Mesenchymal stem cell (in vitro differentiated cells and primary cell): ENCODE results near the gene DICER1.
A peak's percentile ranks its signal among the peaks of the same experiment; 100 is the strongest.

ENCODE experiments used
- DNase-seq: peaks from one replicate; pipeline ENCODE4 v3.0.0-alpha.2; 2013
- H2AFZ ChIP-seq: one replicate; pipeline ENCODE4 v1.6.1; 2013; ENCODE audit warnings: low read depth, mild to moderate bottlenecking, control low read depth, inconsistent platforms, low read length, moderate library complexity
- H2AK5ac ChIP-seq: 2 replicates; pipeline ENCODE4 v1.6.1; 2013; ENCODE audit warnings: low read length, moderate library complexity, mild to moderate bottlenecking, inconsistent platforms; ENCODE audit not compliant: severe bottlenecking
- H2BK120ac ChIP-seq: one replicate; pipeline ENCODE4 v1.6.1; 2013; ENCODE audit warnings: low read depth, mild to moderate bottlenecking, inconsistent platforms, low read length, moderate library complexity
- H2BK12ac ChIP-seq, 2 experiments: one replicate each; pipeline ENCODE4 v1.6.1; 2013; ENCODE audit warnings: inconsistent platforms in 2 of 2, low read length in 2 of 2, mild to moderate bottlenecking in 2 of 2, moderate library complexity in 2 of 2, control low read depth in 1 of 2
- H2BK15ac ChIP-seq: one replicate; pipeline ENCODE4 v1.6.1; 2013; ENCODE audit warnings: mild to moderate bottlenecking, low read depth, inconsistent platforms; ENCODE audit not compliant: poor library complexity, severe bottlenecking
- H2BK5ac ChIP-seq: 2 replicates; pipeline ENCODE4 v1.6.1; 2013; ENCODE audit warnings: low read depth, mild to moderate bottlenecking, low read length, control low read depth, inconsistent platforms; ENCODE audit not compliant: poor library complexity, severe bottlenecking
- H3K14ac ChIP-seq, 2 experiments: one replicate each; pipeline ENCODE4 v1.6.1; 2013; ENCODE audit warnings: inconsistent platforms in 2 of 2, low read length in 2 of 2, control low read depth in 1 of 2, mild to moderate bottlenecking in 1 of 2, moderate library complexity in 1 of 2
- H3K18ac ChIP-seq, 2 experiments: one replicate each; pipeline ENCODE4 v1.6.1; 2013; ENCODE audit warnings: inconsistent platforms in 2 of 2, low read length in 2 of 2, control low read depth in 1 of 2, low read depth in 1 of 2, mild to moderate bottlenecking in 1 of 2
- H3K23ac ChIP-seq, 2 experiments: one replicate each; pipeline ENCODE4 v1.6.1; 2013; ENCODE audit warnings: inconsistent platforms in 2 of 2, low read length in 2 of 2, mild to moderate bottlenecking in 2 of 2, moderate library complexity in 2 of 2, control low read depth in 1 of 2
- H3K27ac ChIP-seq: 2 replicates; pipeline ENCODE4 v1.5.1; 2013; ENCODE audit warnings: mild to moderate bottlenecking, moderate library complexity, low read length, control low read depth, inconsistent platforms; ENCODE audit not compliant: poor library complexity, severe bottlenecking
- H3K27me3 ChIP-seq, 2 experiments: 2 replicates each; pipeline versions ENCODE4 v1.6.1 to v1.7.0; 2013; ENCODE audit warnings: low read length in 2 of 2, mild to moderate bottlenecking in 2 of 2, moderate library complexity in 2 of 2, control low read depth in 1 of 2, inconsistent platforms in 1 of 2; ENCODE audit not compliant: control insufficient read depth in 1 of 2, insufficient read depth in 1 of 2
- H3K36me3 ChIP-seq, 2 experiments: 2 replicates each; pipeline versions ENCODE4 v1.6.1 to v1.7.0; 2013; ENCODE audit warnings: low read length in 2 of 2, control low read depth in 1 of 2, inconsistent platforms in 1 of 2, low read depth in 1 of 2, mild to moderate bottlenecking in 1 of 2; ENCODE audit not compliant: insufficient read depth in 2 of 2, control insufficient read depth in 1 of 2
- H3K4ac ChIP-seq, 2 experiments: one replicate each; pipeline ENCODE4 v1.6.1; 2013; ENCODE audit warnings: inconsistent platforms in 2 of 2, low read length in 2 of 2, mild to moderate bottlenecking in 2 of 2, moderate library complexity in 2 of 2, control low read depth in 1 of 2, low read depth in 1 of 2
- H3K4me1 ChIP-seq: 2 replicates; pipeline ENCODE4 v1.6.1; 2013; ENCODE audit warnings: low read depth, low read length, control low read depth; ENCODE audit not compliant: control insufficient read depth, insufficient read depth
- H3K4me2 ChIP-seq: 2 replicates; pipeline ENCODE4 v1.6.1; 2013; ENCODE audit warnings: low read length, mild to moderate bottlenecking, inconsistent platforms; ENCODE audit not compliant: poor library complexity, severe bottlenecking
- H3K4me3 ChIP-seq, 2 experiments: 2 replicates each; pipeline versions ENCODE4 v1.5.1 to v1.7.0; 2013; ENCODE audit warnings: low read length in 2 of 2, mild to moderate bottlenecking in 2 of 2, control low read depth in 1 of 2, low read depth in 1 of 2; ENCODE audit not compliant: insufficient read depth in 1 of 2
- H3K79me1 ChIP-seq: replicated peaks from 2 replicates; pipeline ENCODE4 v1.6.1; 2013; ENCODE audit warnings: mild to moderate bottlenecking, control low read depth, low read length, inconsistent platforms; ENCODE audit not compliant: poor library complexity, severe bottlenecking
- H3K9ac ChIP-seq: 2 replicates; pipeline ENCODE4 v1.7.0; 2013; ENCODE audit warnings: mild to moderate bottlenecking, low read length, moderate library complexity
- H3K9me3 ChIP-seq: 2 replicates; pipeline ENCODE4 v1.7.0; 2013; ENCODE audit warnings: mild to moderate bottlenecking, low read length; ENCODE audit not compliant: control insufficient read depth
- H4K8ac ChIP-seq: one replicate; pipeline ENCODE4 v1.6.1; 2013; ENCODE audit warnings: inconsistent platforms, mild to moderate bottlenecking, low read length, moderate library complexity
- H4K91ac ChIP-seq: one replicate; pipeline ENCODE4 v1.6.1; 2013; ENCODE audit warnings: mild to moderate bottlenecking, low read length, inconsistent platforms
- WGBS: methylation state at CpG from one replicate; pipeline ENCODE4 v1.1.7; 2013; ENCODE audit warnings: mixed read lengths; 5-methylcytosine and 5-hydroxymethylcytosine counted together

DICER1 gene

GRCh38 chr14:95046711-95047681 is 110.3 kb downstream of the DICER1 start:
- Histone ChIP-seq H3K14ac (no peak overlapping the region), H3K4me2 (no peak overlapping the region), H3K27me3 (peaks cover 32 to 67% of the 10 kb centered on the region in 2 experiments), H2AK5ac (no peak overlapping the region), H2AFZ (no peak overlapping the region), H3K36me3 (no peaks in the 10 kb centered on the region), H3K79me1 (no peaks in the 10 kb centered on the region), H2BK12ac (no peak overlapping the region), H3K27ac (no peak overlapping the region), H2BK15ac (no peak overlapping the region), H3K4ac (no peak overlapping the region), H3K9ac (no peak overlapping the region), H4K91ac (no peak overlapping the region), H2BK5ac (no peak overlapping the region), H3K4me1 (peaks cover 1% of the 10 kb centered on the region), H4K8ac (no peak overlapping the region), H3K23ac (no peak overlapping the region), H3K9me3 (no peaks in the 10 kb centered on the region), H3K4me3 (no peak overlapping the region), H3K18ac (no peak overlapping the region), H2BK120ac (no peak overlapping the region)
- 71% methylated on average over 25 of the region's 28 CpGs for WGBS
- peak; percentile 3 for DNase-seq

GRCh38 chr14:95045836-95046430 is 111.4 kb downstream of the DICER1 start:
- no peak overlapping the region for H3K4me2 ChIP-seq
- H3K14ac ChIP-seq: no peak overlapping the region
- no peak overlapping the region for H3K9ac ChIP-seq
- H3K79me1 ChIP-seq: no peaks in the 10 kb centered on the region
- H3K27ac ChIP-seq: no peak overlapping the region
- no peak overlapping the region for H2BK120ac ChIP-seq
- H3K27me3 ChIP-seq: peaks cover 32 to 62% of the 10 kb centered on the region in 2 experiments
- no peak overlapping the region for H3K23ac ChIP-seq
- H2AFZ ChIP-seq: no peak overlapping the region
- H2BK5ac ChIP-seq: no peak overlapping the region
- no peaks in the 10 kb centered on the region for H3K9me3 ChIP-seq
- DNase-seq: no peak
- 84% methylated on average over 15 of the region's 15 CpGs for WGBS
- no peak overlapping the region for H2BK12ac ChIP-seq
- H3K18ac ChIP-seq: no peak overlapping the region
- H4K8ac ChIP-seq: no peak overlapping the region
- H3K4me1 ChIP-seq: peaks cover 2% of the 10 kb centered on the region
- no peaks in the 10 kb centered on the region for H3K36me3 ChIP-seq
- no peak overlapping the region for H2BK15ac ChIP-seq
- H2AK5ac ChIP-seq: no peak overlapping the region
- H3K4me3 ChIP-seq: no peak overlapping the region
- H4K91ac ChIP-seq: no peak overlapping the region
- H3K4ac ChIP-seq: no peak overlapping the region

DNA sequence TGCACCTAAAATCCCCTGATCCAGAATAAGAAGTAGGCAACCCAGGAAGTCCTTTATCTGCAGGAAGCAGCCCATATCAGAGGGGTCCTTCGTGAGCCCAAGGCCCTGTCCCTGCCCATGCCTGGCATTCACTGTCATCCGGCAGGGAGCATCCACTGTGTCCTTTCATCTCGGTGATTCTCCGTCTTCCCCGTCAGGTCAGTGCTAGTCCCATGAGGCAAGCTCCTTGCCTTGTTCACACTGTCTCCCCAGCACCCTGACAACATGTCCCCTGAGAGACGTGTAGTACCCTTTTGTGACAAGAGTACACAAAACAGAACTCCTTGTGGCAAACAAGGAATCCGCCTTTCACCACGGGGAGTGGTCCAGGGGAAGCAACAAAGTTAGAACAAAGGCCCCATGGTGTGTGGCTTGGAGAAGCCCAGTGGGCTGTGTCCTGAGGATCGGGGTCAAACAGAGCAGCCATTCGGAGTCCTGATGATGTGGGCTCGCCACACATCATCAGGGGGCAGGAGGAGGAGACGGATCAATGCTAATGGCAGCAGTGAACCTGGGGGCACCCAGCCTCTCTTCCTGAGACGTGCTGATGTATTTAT is 112.1 kb downstream of the DICER1 start:
- H3K23ac ChIP-seq: no peak overlapping the region
- no peak overlapping the region for H4K91ac ChIP-seq
- no peak overlapping the region for H3K4ac ChIP-seq
- H2BK12ac ChIP-seq: no peak overlapping the region
- H2BK5ac ChIP-seq: no peak overlapping the region
- H3K36me3 ChIP-seq: no peaks in the 10 kb centered on the region
- no peaks in the 10 kb centered on the region for H3K9me3 ChIP-seq
- no peak overlapping the region for H4K8ac ChIP-seq
- no peak for DNase-seq
- H3K9ac ChIP-seq: no peak overlapping the region
- H2AK5ac ChIP-seq: no peak overlapping the region
- H3K14ac ChIP-seq: no peak overlapping the region
- no peak overlapping the region for H3K4me2 ChIP-seq
- H3K18ac ChIP-seq: no peak overlapping the region
- H3K4me3 ChIP-seq: no peak overlapping the region
- peaks cover 4% of the 10 kb centered on the region for H3K4me1 ChIP-seq
- WGBS: 83% methylated on average over 13 of the region's 13 CpGs
- no peak overlapping the region for H2BK15ac ChIP-seq
- no peaks in the 10 kb centered on the region for H3K79me1 ChIP-seq
- H3K27me3 ChIP-seq: peaks cover 26 to 55% of the 10 kb centered on the region in 2 experiments
- H2BK120ac ChIP-seq: no peak overlapping the region
- H3K27ac ChIP-seq: no peak overlapping the region
- no peak overlapping the region for H2AFZ ChIP-seq
